ENCODE measurements around the gene PTPN3.

The PTPN3 gene

GRCh38 chr9:109493648-109494047, 4.5 kb downstream of the PTPN3 start:
- Histone ChIP-seq H3K23ac (ENCODE audit: low read length in 2 of 2) (no peak overlapping the region), H3K79me1 (replicated peaks; ENCODE audit: low read length, poor library complexity, severe bottlenecking) (peaks cover 44% of the 10 kb centered on the region), H3K36me3 (ENCODE audit: control insufficient read depth in 1 of 2, insufficient read depth in 2 of 2, low read depth in 1 of 2, low read length in 2 of 2) (peaks cover 0 to 8% of the 10 kb centered on the region in 2 experiments), H4K91ac (ENCODE audit: low read length) (no peak overlapping the region), H2BK15ac (ENCODE audit: low read depth, poor library complexity, severe bottlenecking) (no peak overlapping the region), H3K14ac (ENCODE audit: low read length in 2 of 2) (no peak overlapping the region), H3K4me3 (ENCODE audit: insufficient read depth in 1 of 2, low read depth in 1 of 2, low read length in 2 of 2) (no peak overlapping the region), H3K18ac (ENCODE audit: low read depth in 1 of 2, low read length in 2 of 2) (no peak overlapping the region), H3K27me3 (ENCODE audit: control insufficient read depth in 1 of 2, insufficient read depth in 1 of 2, low read length in 2 of 2) (peaks cover 0 to 59% of the 10 kb centered on the region in 2 experiments), H2BK5ac (ENCODE audit: low read depth, low read length, poor library complexity, severe bottlenecking) (no peak overlapping the region), H3K4me2 (ENCODE audit: low read length, poor library complexity, severe bottlenecking) (no peak overlapping the region), H3K4ac (ENCODE audit: low read depth in 1 of 2, low read length in 2 of 2) (no peak overlapping the region), H3K27ac (ENCODE audit: low read length, poor library complexity, severe bottlenecking) (no peak overlapping the region), H2AK5ac (ENCODE audit: low read length, severe bottlenecking) (no peak overlapping the region), H3K4me1 (ENCODE audit: control insufficient read depth, insufficient read depth, low read depth, low read length) (peaks cover 36% of the 10 kb centered on the region), H2BK12ac (ENCODE audit: low read length in 2 of 2) (no peak overlapping the region), H2AFZ (ENCODE audit: low read depth, low read length) (no peak overlapping the region), H4K8ac (ENCODE audit: low read length) (no peak overlapping the region), H2BK120ac (ENCODE audit: low read depth, low read length) (no peak overlapping the region), H3K9me3 (ENCODE audit: control insufficient read depth, low read length) (no peaks in the 10 kb centered on the region), H3K9ac (ENCODE audit: low read length) (no peak overlapping the region)
- 66% methylated on average over 6 of the region's 6 CpGs for WGBS
- DNase-seq: no peak

- H2AK5ac ChIP-seq (ENCODE audit: low read length, severe bottlenecking): no peak overlapping the region
- H3K4ac ChIP-seq (ENCODE audit: low read depth in 1 of 2, low read length in 2 of 2): no peak overlapping the region
- H3K14ac ChIP-seq (ENCODE audit: low read length in 2 of 2): no peak overlapping the region
- peaks cover 48% of the 10 kb centered on the region for H3K79me1 ChIP-seq (replicated peaks; ENCODE audit: low read length, poor library complexity, severe bottlenecking)
- no peak overlapping the region for H2BK5ac ChIP-seq (ENCODE audit: low read depth, low read length, poor library complexity, severe bottlenecking)
- WGBS: 90% methylated on average over 2 of the region's 2 CpGs
- H3K23ac ChIP-seq (ENCODE audit: low read length in 2 of 2): no peak overlapping the region
- H4K8ac ChIP-seq (ENCODE audit: low read length): no peak overlapping the region
- H4K91ac ChIP-seq (ENCODE audit: low read length): no peak overlapping the region
- no peak overlapping the region for H3K9ac ChIP-seq (ENCODE audit: low read length)
- no peak overlapping the region for H3K18ac ChIP-seq (ENCODE audit: low read depth in 1 of 2, low read length in 2 of 2)
- H3K4me2 ChIP-seq (ENCODE audit: low read length, poor library complexity, severe bottlenecking): no peak overlapping the region
- no peak for DNase-seq
- H3K27me3 ChIP-seq (ENCODE audit: control insufficient read depth in 1 of 2, insufficient read depth in 1 of 2, low read length in 2 of 2): peaks cover 0 to 52% of the 10 kb centered on the region in 2 experiments
- H3K4me3 ChIP-seq (ENCODE audit: insufficient read depth in 1 of 2, low read depth in 1 of 2, low read length in 2 of 2): no peak overlapping the region
- no peak overlapping the region for H2BK120ac ChIP-seq (ENCODE audit: low read depth, low read length)
- H3K9me3 ChIP-seq (ENCODE audit: control insufficient read depth, low read length): no peaks in the 10 kb centered on the region
- no peak overlapping the region for H3K27ac ChIP-seq (ENCODE audit: low read length, poor library complexity, severe bottlenecking)
- H2BK15ac ChIP-seq (ENCODE audit: low read depth, poor library complexity, severe bottlenecking): no peak overlapping the region
- no peak overlapping the region for H2AFZ ChIP-seq (ENCODE audit: low read depth, low read length)
- peaks cover 0 to 8% of the 10 kb centered on the region in 2 experiments for H3K36me3 ChIP-seq (ENCODE audit: control insufficient read depth in 1 of 2, insufficient read depth in 2 of 2, low read depth in 1 of 2, low read length in 2 of 2)
- peaks cover 32% of the 10 kb centered on the region for H3K4me1 ChIP-seq (ENCODE audit: control insufficient read depth, insufficient read depth, low read depth, low read length)
- no peak overlapping the region for H2BK12ac ChIP-seq (ENCODE audit: low read length in 2 of 2)
These were observed 6.5 kb downstream of the PTPN3 start for GRCh38 chr9:109491590-109491989.

- Histone ChIP-seq H3K9ac (ENCODE audit: low read length) (no peak overlapping the region), H3K4me1 (ENCODE audit: control insufficient read depth, insufficient read depth, low read depth, low read length) (peaks cover 28% of the 10 kb centered on the region), H4K8ac (ENCODE audit: low read length) (no peak overlapping the region), H2BK5ac (ENCODE audit: low read depth, low read length, poor library complexity, severe bottlenecking) (no peak overlapping the region), H3K27me3 (ENCODE audit: control insufficient read depth in 1 of 2, insufficient read depth in 1 of 2, low read length in 2 of 2) (peaks cover 0 to 47% of the 10 kb centered on the region in 2 experiments), H3K14ac (ENCODE audit: low read length in 2 of 2) (no peak overlapping the region), H3K27ac (ENCODE audit: low read length, poor library complexity, severe bottlenecking) (no peak overlapping the region), H3K4ac (ENCODE audit: low read depth in 1 of 2, low read length in 2 of 2) (no peak overlapping the region), H3K18ac (ENCODE audit: low read depth in 1 of 2, low read length in 2 of 2) (no peak overlapping the region), H2BK120ac (ENCODE audit: low read depth, low read length) (no peak overlapping the region), H2AK5ac (ENCODE audit: low read length, severe bottlenecking) (peak overlapping the region; percentile 24), H3K4me3 (ENCODE audit: insufficient read depth in 1 of 2, low read depth in 1 of 2, low read length in 2 of 2) (no peak overlapping the region), H3K9me3 (ENCODE audit: control insufficient read depth, low read length) (no peaks in the 10 kb centered on the region), H3K36me3 (ENCODE audit: control insufficient read depth in 1 of 2, insufficient read depth in 2 of 2, low read depth in 1 of 2, low read length in 2 of 2) (peaks cover 0 to 8% of the 10 kb centered on the region in 2 experiments), H3K4me2 (ENCODE audit: low read length, poor library complexity, severe bottlenecking) (no peak overlapping the region), H2BK12ac (ENCODE audit: low read length in 2 of 2) (no peak overlapping the region), H3K23ac (ENCODE audit: low read length in 2 of 2) (no peak overlapping the region), H2AFZ (ENCODE audit: low read depth, low read length) (no peak overlapping the region), H3K79me1 (replicated peaks; ENCODE audit: low read length, poor library complexity, severe bottlenecking) (peaks cover 51% of the 10 kb centered on the region), H2BK15ac (ENCODE audit: low read depth, poor library complexity, severe bottlenecking) (no peak overlapping the region), H4K91ac (ENCODE audit: low read length) (no peak overlapping the region)
- DNase-seq: no peak
- 71% methylated on average over 6 of the region's 7 CpGs for WGBS
These were observed 9.2 kb downstream of the PTPN3 start for GRCh38 chr9:109488791-109489492.

- no peak overlapping the region for H3K4me2 ChIP-seq (ENCODE audit: low read length, poor library complexity, severe bottlenecking)
- no peak overlapping the region for H2AFZ ChIP-seq (ENCODE audit: low read depth, low read length)
- no peak overlapping the region for H3K18ac ChIP-seq (ENCODE audit: low read depth in 1 of 2, low read length in 2 of 2)
- no peak overlapping the region for H2BK5ac ChIP-seq (ENCODE audit: low read depth, low read length, poor library complexity, severe bottlenecking)
- no peak overlapping the region for H2BK120ac ChIP-seq (ENCODE audit: low read depth, low read length)
- H3K4ac ChIP-seq (ENCODE audit: low read depth in 1 of 2, low read length in 2 of 2): no peak overlapping the region
- peaks cover 30% of the 10 kb centered on the region for H3K4me1 ChIP-seq (ENCODE audit: control insufficient read depth, insufficient read depth, low read depth, low read length)
- H3K9me3 ChIP-seq (ENCODE audit: control insufficient read depth, low read length): no peaks in the 10 kb centered on the region
- H4K91ac ChIP-seq (ENCODE audit: low read length): no peak overlapping the region
- H3K4me3 ChIP-seq (ENCODE audit: insufficient read depth in 1 of 2, low read depth in 1 of 2, low read length in 2 of 2): no peak overlapping the region
- H3K36me3 ChIP-seq (ENCODE audit: control insufficient read depth in 1 of 2, insufficient read depth in 2 of 2, low read depth in 1 of 2, low read length in 2 of 2): peaks cover 0 to 9% of the 10 kb centered on the region in 2 experiments
- H3K9ac ChIP-seq (ENCODE audit: low read length): no peak overlapping the region
- 84% methylated on average over 4 of the region's 4 CpGs for WGBS
- H2BK15ac ChIP-seq (ENCODE audit: low read depth, poor library complexity, severe bottlenecking): no peak overlapping the region
- H3K79me1 ChIP-seq (replicated peaks; ENCODE audit: low read length, poor library complexity, severe bottlenecking): peaks cover 49% of the 10 kb centered on the region
- no peak overlapping the region for H3K14ac ChIP-seq (ENCODE audit: low read length in 2 of 2)
- H3K27me3 ChIP-seq (ENCODE audit: control insufficient read depth in 1 of 2, insufficient read depth in 1 of 2, low read length in 2 of 2): peaks cover 0 to 47% of the 10 kb centered on the region in 2 experiments
- no peak overlapping the region for H4K8ac ChIP-seq (ENCODE audit: low read length)
- no peak overlapping the region for H2AK5ac ChIP-seq (ENCODE audit: low read length, severe bottlenecking)
- H3K23ac ChIP-seq (ENCODE audit: low read length in 2 of 2): no peak overlapping the region
- DNase-seq: no peak
- H2BK12ac ChIP-seq (ENCODE audit: low read length in 2 of 2): no peak overlapping the region
- no peak overlapping the region for H3K27ac ChIP-seq (ENCODE audit: low read length, poor library complexity, severe bottlenecking)
These were observed 9.8 kb downstream of the PTPN3 start for GRCh38 chr9:109488351-109488750.
